HL-60 (cell line): ENCODE measurements around the gene CDKL1.

Experiments used
- CTCF ChIP-seq: IDR thresholded peaks from one replicate; pipeline ENCODE4 v1.5.1; 2011; ENCODE audit warnings: low read length, control low read depth, inconsistent platforms; ENCODE audit not compliant: insufficient read depth
- GABPA ChIP-seq: IDR thresholded peaks from 2 replicates; pipeline ENCODE4 v1.6.1; 2012; ENCODE audit warnings: low read depth
- POLR2AphosphoS5 ChIP-seq: IDR thresholded peaks from 2 replicates; pipeline ENCODE4 v1.6.1; 2012; ENCODE audit warnings: low read depth
- REST ChIP-seq: IDR thresholded peaks from 2 replicates; pipeline ENCODE4 v1.6.1; 2012; ENCODE audit warnings: low read depth; ENCODE audit not compliant: insufficient replicate concordance

GRCh38 chr14:50363714-50364111 is 33.0 kb downstream of the CDKL1 start:
- TF ChIP-seq CTCF = no peak
- no peak for TF ChIP-seq REST
- TF ChIP-seq POLR2AphosphoS5 = no peak; the same call in 1 of the 2 replicates
- TF ChIP-seq GABPA = no peak
